Mesenchymal stem cell (in vitro differentiated cells and primary cell): ENCODE results near the gene GIMD1.

Experiments
- DNase-seq: peaks from one replicate; pipeline ENCODE4 v3.0.0-alpha.2; 2013
- H2AFZ ChIP-seq: one replicate; pipeline ENCODE4 v1.6.1; 2013; ENCODE audit warnings: low read depth, mild to moderate bottlenecking, control low read depth, inconsistent platforms, low read length, moderate library complexity
- H2AK5ac ChIP-seq: 2 replicates; pipeline ENCODE4 v1.6.1; 2013; ENCODE audit warnings: low read length, moderate library complexity, mild to moderate bottlenecking, inconsistent platforms; ENCODE audit not compliant: severe bottlenecking
- H2BK120ac ChIP-seq: one replicate; pipeline ENCODE4 v1.6.1; 2013; ENCODE audit warnings: low read depth, mild to moderate bottlenecking, inconsistent platforms, low read length, moderate library complexity
- H2BK12ac ChIP-seq, 2 experiments: one replicate each; pipeline ENCODE4 v1.6.1; 2013; ENCODE audit warnings: inconsistent platforms in 2 of 2, low read length in 2 of 2, mild to moderate bottlenecking in 2 of 2, moderate library complexity in 2 of 2, control low read depth in 1 of 2
- H2BK15ac ChIP-seq: one replicate; pipeline ENCODE4 v1.6.1; 2013; ENCODE audit warnings: mild to moderate bottlenecking, low read depth, inconsistent platforms; ENCODE audit not compliant: poor library complexity, severe bottlenecking
- H2BK5ac ChIP-seq: 2 replicates; pipeline ENCODE4 v1.6.1; 2013; ENCODE audit warnings: low read depth, mild to moderate bottlenecking, low read length, control low read depth, inconsistent platforms; ENCODE audit not compliant: poor library complexity, severe bottlenecking
- H3K14ac ChIP-seq, 2 experiments: one replicate each; pipeline ENCODE4 v1.6.1; 2013; ENCODE audit warnings: inconsistent platforms in 2 of 2, low read length in 2 of 2, control low read depth in 1 of 2, mild to moderate bottlenecking in 1 of 2, moderate library complexity in 1 of 2
- H3K18ac ChIP-seq, 2 experiments: one replicate each; pipeline ENCODE4 v1.6.1; 2013; ENCODE audit warnings: inconsistent platforms in 2 of 2, low read length in 2 of 2, control low read depth in 1 of 2, low read depth in 1 of 2, mild to moderate bottlenecking in 1 of 2
- H3K23ac ChIP-seq, 2 experiments: one replicate each; pipeline ENCODE4 v1.6.1; 2013; ENCODE audit warnings: inconsistent platforms in 2 of 2, low read length in 2 of 2, mild to moderate bottlenecking in 2 of 2, moderate library complexity in 2 of 2, control low read depth in 1 of 2
- H3K27ac ChIP-seq: 2 replicates; pipeline ENCODE4 v1.5.1; 2013; ENCODE audit warnings: mild to moderate bottlenecking, moderate library complexity, low read length, control low read depth, inconsistent platforms; ENCODE audit not compliant: poor library complexity, severe bottlenecking
- H3K27me3 ChIP-seq, 2 experiments: 2 replicates each; pipeline versions ENCODE4 v1.6.1 to v1.7.0; 2013; ENCODE audit warnings: low read length in 2 of 2, mild to moderate bottlenecking in 2 of 2, moderate library complexity in 2 of 2, control low read depth in 1 of 2, inconsistent platforms in 1 of 2; ENCODE audit not compliant: control insufficient read depth in 1 of 2, insufficient read depth in 1 of 2
- H3K36me3 ChIP-seq, 2 experiments: 2 replicates each; pipeline versions ENCODE4 v1.6.1 to v1.7.0; 2013; ENCODE audit warnings: low read length in 2 of 2, control low read depth in 1 of 2, inconsistent platforms in 1 of 2, low read depth in 1 of 2, mild to moderate bottlenecking in 1 of 2; ENCODE audit not compliant: insufficient read depth in 2 of 2, control insufficient read depth in 1 of 2
- H3K4ac ChIP-seq, 2 experiments: one replicate each; pipeline ENCODE4 v1.6.1; 2013; ENCODE audit warnings: inconsistent platforms in 2 of 2, low read length in 2 of 2, mild to moderate bottlenecking in 2 of 2, moderate library complexity in 2 of 2, control low read depth in 1 of 2, low read depth in 1 of 2
- H3K4me1 ChIP-seq: 2 replicates; pipeline ENCODE4 v1.6.1; 2013; ENCODE audit warnings: low read depth, low read length, control low read depth; ENCODE audit not compliant: control insufficient read depth, insufficient read depth
- H3K4me2 ChIP-seq: 2 replicates; pipeline ENCODE4 v1.6.1; 2013; ENCODE audit warnings: low read length, mild to moderate bottlenecking, inconsistent platforms; ENCODE audit not compliant: poor library complexity, severe bottlenecking
- H3K4me3 ChIP-seq, 2 experiments: 2 replicates each; pipeline versions ENCODE4 v1.5.1 to v1.7.0; 2013; ENCODE audit warnings: low read length in 2 of 2, mild to moderate bottlenecking in 2 of 2, control low read depth in 1 of 2, low read depth in 1 of 2; ENCODE audit not compliant: insufficient read depth in 1 of 2
- H3K79me1 ChIP-seq: replicated peaks from 2 replicates; pipeline ENCODE4 v1.6.1; 2013; ENCODE audit warnings: mild to moderate bottlenecking, control low read depth, low read length, inconsistent platforms; ENCODE audit not compliant: poor library complexity, severe bottlenecking
- H3K9ac ChIP-seq: 2 replicates; pipeline ENCODE4 v1.7.0; 2013; ENCODE audit warnings: mild to moderate bottlenecking, low read length, moderate library complexity
- H3K9me3 ChIP-seq: 2 replicates; pipeline ENCODE4 v1.7.0; 2013; ENCODE audit warnings: mild to moderate bottlenecking, low read length; ENCODE audit not compliant: control insufficient read depth
- H4K8ac ChIP-seq: one replicate; pipeline ENCODE4 v1.6.1; 2013; ENCODE audit warnings: inconsistent platforms, mild to moderate bottlenecking, low read length, moderate library complexity
- H4K91ac ChIP-seq: one replicate; pipeline ENCODE4 v1.6.1; 2013; ENCODE audit warnings: mild to moderate bottlenecking, low read length, inconsistent platforms
- WGBS: methylation state at CpG from one replicate; pipeline ENCODE4 v1.1.7; 2013; ENCODE audit warnings: mixed read lengths; 5-methylcytosine and 5-hydroxymethylcytosine counted together

The GIMD1 gene

DNA sequence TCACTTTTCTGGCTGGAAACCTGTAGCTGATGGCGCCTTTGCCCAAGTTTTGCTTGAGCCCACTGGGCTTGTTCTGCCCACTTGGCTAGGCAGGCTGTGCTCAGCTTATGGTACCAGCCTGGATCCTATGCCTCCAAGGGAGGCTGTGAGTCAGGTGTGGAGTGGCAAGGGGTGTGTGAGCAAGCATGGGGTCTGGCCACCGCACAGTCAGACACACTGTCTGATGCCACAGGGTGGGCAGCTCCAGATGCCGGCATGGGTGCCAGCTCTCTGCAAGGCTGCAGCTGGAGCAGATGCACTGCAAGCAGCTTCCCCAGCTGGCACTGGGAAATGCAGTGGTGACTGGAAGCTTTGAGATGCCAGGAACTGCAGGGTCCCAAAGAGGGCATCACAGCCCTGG lies 16.3 kb upstream of the GIMD1 start:
- no peak overlapping the region for H2BK120ac ChIP-seq
- H3K4me1 ChIP-seq = no peaks in the 10 kb centered on the region
- no peak for DNase-seq
- no peak overlapping the region for H3K18ac ChIP-seq
- H2AK5ac ChIP-seq = no peak overlapping the region
- no peak overlapping the region for H2BK5ac ChIP-seq
- H3K9ac ChIP-seq = no peak overlapping the region
- no peak overlapping the region for H2BK12ac ChIP-seq
- H4K8ac ChIP-seq = no peak overlapping the region
- H3K27ac ChIP-seq = no peak overlapping the region
- H3K4me2 ChIP-seq = no peak overlapping the region
- H3K9me3 ChIP-seq = no peaks in the 10 kb centered on the region
- no peak overlapping the region for H3K4ac ChIP-seq
- no peaks in the 10 kb centered on the region for H3K27me3 ChIP-seq
- H3K23ac ChIP-seq = no peak overlapping the region
- H2AFZ ChIP-seq = no peak overlapping the region
- H2BK15ac ChIP-seq = no peak overlapping the region
- no peaks in the 10 kb centered on the region for H3K36me3 ChIP-seq
- H3K14ac ChIP-seq = no peak overlapping the region
- H3K4me3 ChIP-seq = no peak overlapping the region
- 96% methylated on average over 3 of the region's 3 CpGs for WGBS
- no peak overlapping the region for H4K91ac ChIP-seq
- H3K79me1 ChIP-seq = no peaks in the 10 kb centered on the region

DNA sequence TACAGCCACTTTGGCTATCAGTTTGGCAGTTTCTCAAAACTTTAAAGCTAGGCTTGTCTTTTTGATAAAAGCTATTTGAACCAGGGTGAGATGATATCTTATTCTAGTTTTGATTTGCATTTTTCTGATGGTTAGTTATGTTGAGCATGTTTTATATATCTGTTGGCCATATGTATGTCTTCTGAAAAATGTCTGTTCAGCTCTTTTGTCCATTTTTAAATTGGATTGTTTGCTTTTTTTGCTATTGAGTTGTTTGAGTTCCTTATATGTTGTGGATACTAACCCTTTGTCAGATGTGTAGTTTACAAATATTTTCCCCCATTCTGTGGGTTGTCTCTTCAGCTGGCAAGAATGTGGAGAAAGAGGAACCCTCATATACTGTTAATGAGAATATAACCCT lies 11.6 kb upstream of the GIMD1 start:
- Histone ChIP-seq H2AK5ac (no peak overlapping the region), H3K14ac (no peak overlapping the region), H3K4me2 (no peak overlapping the region), H3K36me3 (no peaks in the 10 kb centered on the region), H3K79me1 (no peaks in the 10 kb centered on the region), H3K4me1 (no peaks in the 10 kb centered on the region), H4K91ac (no peak overlapping the region), H2BK12ac (no peak overlapping the region), H2AFZ (no peak overlapping the region), H3K9me3 (no peaks in the 10 kb centered on the region), H3K23ac (no peak overlapping the region), H3K27ac (no peak overlapping the region), H2BK5ac (no peak overlapping the region), H3K18ac (no peak overlapping the region), H3K4ac (no peak overlapping the region), H3K27me3 (no peaks in the 10 kb centered on the region), H3K4me3 (no peak overlapping the region), H2BK15ac (no peak overlapping the region), H4K8ac (no peak overlapping the region), H2BK120ac (no peak overlapping the region), H3K9ac (no peak overlapping the region)
- DNase-seq = no peak

- H2BK120ac ChIP-seq = no peak overlapping the region
- H3K18ac ChIP-seq = no peak overlapping the region
- WGBS = 100% methylated on average over 2 of the region's 3 CpGs
- no peak overlapping the region for H4K8ac ChIP-seq
- no peaks in the 10 kb centered on the region for H3K27me3 ChIP-seq
- H2AK5ac ChIP-seq = no peak overlapping the region
- no peak overlapping the region for H4K91ac ChIP-seq
- no peak overlapping the region for H3K14ac ChIP-seq
- H3K4ac ChIP-seq = no peak overlapping the region
- H3K9me3 ChIP-seq = no peaks in the 10 kb centered on the region
- no peak overlapping the region for H3K27ac ChIP-seq
- no peak for DNase-seq
- no peak overlapping the region for H3K23ac ChIP-seq
- H2BK15ac ChIP-seq = no peak overlapping the region
- no peak overlapping the region for H3K9ac ChIP-seq
- no peak overlapping the region for H3K4me3 ChIP-seq
- no peaks in the 10 kb centered on the region for H3K4me1 ChIP-seq
- no peak overlapping the region for H2BK5ac ChIP-seq
- no peak overlapping the region for H2AFZ ChIP-seq
- H3K79me1 ChIP-seq = no peaks in the 10 kb centered on the region
- no peak overlapping the region for H2BK12ac ChIP-seq
- H3K36me3 ChIP-seq = no peaks in the 10 kb centered on the region
- H3K4me2 ChIP-seq = no peak overlapping the region
These were observed 4.4 kb upstream of the GIMD1 start for GRCh38 chr4:106373026-106373425.

- H3K9me3 ChIP-seq = peaks cover 2% of the 10 kb centered on the region
- no peak overlapping the region for H2BK120ac ChIP-seq
- H3K4me1 ChIP-seq = no peaks in the 10 kb centered on the region
- no peak overlapping the region for H2AFZ ChIP-seq
- no peak overlapping the region for H4K8ac ChIP-seq
- no peak for DNase-seq
- H3K4ac ChIP-seq = no peak overlapping the region
- no peak overlapping the region for H2BK5ac ChIP-seq
- no peak overlapping the region for H2BK15ac ChIP-seq
- H3K14ac ChIP-seq = no peak overlapping the region
- H3K4me2 ChIP-seq = no peak overlapping the region
- no peak overlapping the region for H2AK5ac ChIP-seq
- H3K79me1 ChIP-seq = no peaks in the 10 kb centered on the region
- no peak overlapping the region for H3K9ac ChIP-seq
- no peak overlapping the region for H3K23ac ChIP-seq
- H3K27ac ChIP-seq = no peak overlapping the region
- no peak overlapping the region for H4K91ac ChIP-seq
- H3K27me3 ChIP-seq = no peaks in the 10 kb centered on the region
- no peak overlapping the region for H3K4me3 ChIP-seq
- H3K36me3 ChIP-seq = no peaks in the 10 kb centered on the region
- no peak overlapping the region for H2BK12ac ChIP-seq
- H3K18ac ChIP-seq = no peak overlapping the region
These were observed 2.6 kb upstream of the GIMD1 start for GRCh38 chr4:106371161-106371560.
